H1 (cell line): ENCODE results near the gene CRHR2. TPM values are rescaled to one million over a fixed set of nuclear protein-coding genes. Genes with fewer than 3 reads are reported as not detected.

Source experiments
- CTCF ChIA-PET: fragments of 300-600 bp; sonication (Branson Sonifier 250); formaldehyde crosslinking; loops from one replicate; lab custom pipeline; 2021; ENCODE audit not compliant: partially characterized antibody; lab: Charles Lee
- POLR2A ChIA-PET: fragments of 300-600 bp; sonication (Branson Sonifier 250); formaldehyde crosslinking; loops from one replicate; lab custom pipeline; 2021; ENCODE audit warnings: inconsistent platforms; ENCODE audit not compliant: partially characterized antibody; lab: Charles Lee
- DNase-seq, 2 experiments: peaks; one replicate each; pipeline versions ENCODE4 v3.0.0 to v3.0.0-alpha.2; 2010 to 2022; ENCODE audit warnings: low spot score in 2 of 2, low read depth in 1 of 2, mixed read lengths in 1 of 2
- FAIRE-seq: peaks from 2 replicates; lab custom pipeline; 2011; peaks lifted over from hg19 to GRCh38; lab: Jason Lieb, UNC
- H2AFZ ChIP-seq: 2 replicates; pipeline ENCODE4 v1.8.1; 2012; ENCODE audit warnings: low read length, inconsistent platforms
- H2AK5ac ChIP-seq: 2 replicates; pipeline ENCODE4 v1.6.1; 2013; ENCODE audit warnings: low read depth, low read length
- H2BK120ac ChIP-seq: replicated peaks from 2 replicates; pipeline ENCODE3; 2013; ENCODE audit warnings: low read depth, low read length, inconsistent platforms
- H2BK12ac ChIP-seq: 2 replicates; pipeline ENCODE4 v1.6.1; 2013; ENCODE audit warnings: low read depth, low read length
- H2BK15ac ChIP-seq: 2 replicates; pipeline ENCODE4 v1.6.1; 2013; ENCODE audit warnings: low read length
- H2BK20ac ChIP-seq: 2 replicates; pipeline ENCODE4 v1.6.1; 2013; ENCODE audit warnings: low read length
- H2BK5ac ChIP-seq: 2 replicates; pipeline ENCODE4 v1.6.1; 2013; ENCODE audit warnings: low read depth, low read length
- H3K14ac ChIP-seq: 2 replicates; pipeline ENCODE4 v1.6.1; 2013; ENCODE audit warnings: inconsistent platforms; ENCODE audit not compliant: insufficient read length
- H3K18ac ChIP-seq: 2 replicates; pipeline ENCODE4 v1.6.1; 2013; ENCODE audit warnings: low read length; ENCODE audit errors: extremely low read depth
- H3K23ac ChIP-seq: 2 replicates; pipeline ENCODE4 v1.6.1; 2013; ENCODE audit warnings: inconsistent platforms; ENCODE audit not compliant: insufficient read length
- H3K23me2 ChIP-seq: 2 replicates; pipeline ENCODE4 v1.6.1; 2013; ENCODE audit warnings: low read depth, low read length
- H3K27ac ChIP-seq: 2 replicates; pipeline ENCODE4 v1.6.1; 2011; ENCODE audit warnings: low read depth, low read length, inconsistent platforms
- H3K27me3 ChIP-seq, 4 experiments: replicated peaks in 1 of 4; 1 replicate in 1 of 4; 2 replicates in 3 of 4; pipeline versions ENCODE4 v1.6.1 to v1.8.1; 2011 to 2013; ENCODE audit warnings: low read length in 3 of 4, mild to moderate bottlenecking in 3 of 4, inconsistent platforms in 2 of 4, mixed read lengths in 2 of 4, moderate library complexity in 1 of 4; ENCODE audit not compliant: control insufficient read depth in 3 of 4, insufficient read depth in 3 of 4; ENCODE audit errors: extremely low read depth in 1 of 4
- H3K36me3 ChIP-seq, 4 experiments: 2 replicates each; pipeline versions ENCODE4 v1.6.1 to v1.8.1; 2011 to 2013; ENCODE audit warnings: mild to moderate bottlenecking in 4 of 4, low read length in 3 of 4, moderate library complexity in 2 of 4, control low read depth in 1 of 4, inconsistent platforms in 1 of 4; ENCODE audit not compliant: insufficient read depth in 4 of 4, control insufficient read depth in 2 of 4
- H3K4ac ChIP-seq: replicated peaks from 2 replicates; pipeline ENCODE3; 2013; ENCODE audit warnings: low read length, low read depth, mixed read lengths, inconsistent platforms; ENCODE audit not compliant: insufficient read length
- H3K4me1 ChIP-seq, 4 experiments: replicated peaks in 1 of 4; 1 replicate in 1 of 4; 2 replicates in 3 of 4; pipeline versions ENCODE4 v1.6.1 to v1.8.1; 2011 to 2013; ENCODE audit warnings: low read length in 3 of 4, inconsistent platforms in 2 of 4, mixed read lengths in 1 of 4; ENCODE audit not compliant: insufficient read depth in 4 of 4, control insufficient read depth in 3 of 4
- H3K4me2 ChIP-seq, 2 experiments: 2 replicates each; pipeline versions ENCODE4 v1.6.1 to v1.8.1; 2011 to 2013; ENCODE audit warnings: low read depth in 2 of 2, low read length in 2 of 2, control low read depth in 1 of 2, inconsistent platforms in 1 of 2, mild to moderate bottlenecking in 1 of 2; ENCODE audit not compliant: insufficient read depth in 1 of 2
- H3K4me3 ChIP-seq, 4 experiments: fragments of 200-600, 300-600 bp in 1 of 4; sonication (generic), shearing (Covaris generic), sonication (Bioruptor Twin) in 1 of 4; 2 replicates each; pipeline versions ENCODE4 v1.5.1 to v1.8.1; 2011 to 2016; ENCODE audit warnings: low read length in 4 of 4, low read depth in 3 of 4, control low read depth in 2 of 4, inconsistent platforms in 2 of 4, mild to moderate bottlenecking in 2 of 4, mixed read lengths in 1 of 4, moderate library complexity in 1 of 4; ENCODE audit not compliant: insufficient read depth in 2 of 4; ENCODE audit errors: extremely low read depth in 1 of 4
- H3K56ac ChIP-seq: replicated peaks from 2 replicates; pipeline ENCODE3; 2013; ENCODE audit warnings: low read depth, mild to moderate bottlenecking, mixed read lengths, low read length, inconsistent platforms; ENCODE audit not compliant: insufficient read length
- H3K79me1 ChIP-seq: 2 replicates; pipeline ENCODE4 v1.6.1; 2013; ENCODE audit warnings: low read depth, low read length, control low read depth
- H3K79me2 ChIP-seq, 2 experiments: 2 replicates each; pipeline versions ENCODE4 v1.6.1 to v1.8.1; 2012 to 2013; ENCODE audit warnings: low read length in 2 of 2, mild to moderate bottlenecking in 2 of 2, inconsistent platforms in 1 of 2; ENCODE audit not compliant: insufficient read depth in 2 of 2, control insufficient read depth in 1 of 2
- H3K9ac ChIP-seq, 4 experiments: replicated peaks in 1 of 4; 1 replicate in 1 of 4; 2 replicates in 3 of 4; pipeline versions ENCODE4 v1.6.1 to v1.8.1; 2011 to 2013; ENCODE audit warnings: low read depth in 3 of 4, low read length in 3 of 4, control low read depth in 2 of 4, mild to moderate bottlenecking in 2 of 4, moderate library complexity in 2 of 4, inconsistent platforms in 1 of 4; ENCODE audit errors: extremely low read depth in 1 of 4
- H3K9me3 ChIP-seq, 2 experiments: 2 replicates each; pipeline versions ENCODE4 v1.6.1 to v1.8.1; 2012 to 2013; ENCODE audit warnings: mild to moderate bottlenecking in 2 of 2, moderate library complexity in 2 of 2, control low read depth in 1 of 2, inconsistent platforms in 1 of 2, low read depth in 1 of 2, low read length in 1 of 2, mixed read lengths in 1 of 2; ENCODE audit not compliant: insufficient read depth in 2 of 2
- H4K20me1 ChIP-seq, 2 experiments: replicated peaks in 1 of 2; 2 replicates each; pipeline versions ENCODE3 to v1.8.1; 2011 to 2013; ENCODE audit warnings: inconsistent platforms in 2 of 2, low read length in 2 of 2, mild to moderate bottlenecking in 1 of 2; ENCODE audit not compliant: insufficient read depth in 2 of 2, control insufficient read depth in 1 of 2
- H4K5ac ChIP-seq: 2 replicates; pipeline ENCODE4 v1.6.1; 2013; ENCODE audit warnings: low read length, low read depth, mixed read lengths, inconsistent platforms; ENCODE audit not compliant: insufficient read length
- H4K8ac ChIP-seq: 2 replicates; pipeline ENCODE4 v1.8.0; 2013; ENCODE audit warnings: mild to moderate bottlenecking, moderate library complexity, low read length, inconsistent platforms; ENCODE audit not compliant: insufficient read depth; ENCODE audit errors: extremely low read depth
- H4K91ac ChIP-seq: replicated peaks from 2 replicates; pipeline ENCODE3; 2013; ENCODE audit warnings: low read length, mixed read lengths, inconsistent platforms; ENCODE audit not compliant: insufficient read length
- CBX8 ChIP-seq: fragments of 300-800, 300-1000 bp; sonication (generic); IDR thresholded peaks from 2 replicates; pipeline ENCODE4 v1.7.1; 2016; ENCODE audit warnings: low read depth, low read length, borderline replicate concordance
- CTBP2 ChIP-seq: IDR thresholded peaks from 2 replicates; pipeline ENCODE4 v1.7.0; 2011; ENCODE audit warnings: borderline replicate concordance, mild to moderate bottlenecking, moderate library complexity, mixed read lengths, low read length; ENCODE audit not compliant: insufficient read depth, insufficient read length
- EZH2 ChIP-seq: fragments of 200-600 bp; sonication (generic); IDR thresholded peaks from 2 replicates; pipeline ENCODE4 v1.7.1; 2012; ENCODE audit warnings: low read depth, mild to moderate bottlenecking, moderate library complexity, low read length, inconsistent platforms; ENCODE audit not compliant: severe bottlenecking
- GTF2F1 ChIP-seq: IDR thresholded peaks from 2 replicates; pipeline ENCODE4 v1.6.1; 2012; ENCODE audit warnings: low read depth, low read length, improper control_type of control experiment, borderline replicate concordance
- HDAC6 ChIP-seq: IDR thresholded peaks from one replicate; pipeline ENCODE4 v1.7.1; 2012; ENCODE audit warnings: low read depth, mild to moderate bottlenecking, inconsistent platforms, low read length, moderate library complexity
- JUN ChIP-seq: IDR thresholded peaks from 2 replicates; pipeline ENCODE4 v1.6.1; 2011; ENCODE audit warnings: low read depth, mild to moderate bottlenecking, improper control_type of control experiment, low read length
- JUND ChIP-seq: IDR thresholded peaks from 2 replicates; pipeline ENCODE4 v1.6.1; 2011; ENCODE audit warnings: mild to moderate bottlenecking, improper control_type of control experiment, low read length
- PHF8 ChIP-seq: fragments of 200-600 bp; sonication (generic); conservative IDR thresholded peaks from 2 replicates; pipeline ENCODE4 v1.7.1; 2012; ENCODE audit warnings: low read depth, mild to moderate bottlenecking, inconsistent platforms, low read length, moderate library complexity
- SIN3A ChIP-seq, 2 experiments: IDR thresholded peaks in 1 of 2; conservative IDR thresholded peaks in 1 of 2; 2 replicates each; pipeline ENCODE4 v1.6.1; 2011 to 2012; ENCODE audit warnings: low read length in 2 of 2, improper control_type of control experiment in 1 of 2, low read depth in 1 of 2, mild to moderate bottlenecking in 1 of 2
- TBP ChIP-seq: IDR thresholded peaks from 2 replicates; pipeline ENCODE4 v1.6.1; 2011; ENCODE audit warnings: low read depth, low read length, improper control_type of control experiment
- TEAD4 ChIP-seq: IDR thresholded peaks from 2 replicates; pipeline ENCODE4 v1.6.1; 2012; ENCODE audit warnings: low read depth, low read length, inconsistent platforms, mixed read lengths
- WGBS, 2 experiments: shearing (Covaris generic) in 1 of 2; methylation state at CpG; one replicate each; pipeline versions ENCODE4 v1.1.6 to v1.1.7; 2013 to 2015; ENCODE audit warnings: low lambda C conversion rate in 2 of 2, mixed read lengths in 2 of 2, inconsistent platforms in 1 of 2, low coverage in 1 of 2, missing lambda C conversion rate in 1 of 2; ENCODE audit not compliant: insufficient replicate concordance in 2 of 2, insufficient coverage in 1 of 2, insufficient read length in 1 of 2; ENCODE audit errors: extremely low coverage in 1 of 2, missing lambda C conversion rate in 1 of 2; 5-methylcytosine and 5-hydroxymethylcytosine counted together
- polyA plus RNA-seq, 7 experiments: library from polyadenylated mRNA; depleted of rRNA in 3 of 7; stranded (reverse) in 5 of 7; unstranded in 2 of 7; fragments of >200 nt in 5 of 7; fragments of 200-250 nt in 2 of 7; gene quantifications; 1 replicate in 5 of 7; 2 replicates in 1 of 7; 4 replicates in 1 of 7; pipeline versions ENCODE4 v1.2.1 to v1.2.3, GENCODE V29; 2011 to 2013; ENCODE audit warnings: missing spikeins in 2 of 7, mixed read lengths in 2 of 7
- total RNA-seq: library from RNA; stranded (reverse); fragmentation: NEBNext Ultra II Directional; extraction: Animal tissue kit (Norgen Biotek cat#: 25700); gene quantifications from 2 replicates; pipeline ENCODE4 v1.2.1, GENCODE V29; 2021
- TF ChIP-seq, protein P1 (sequence below): IDR thresholded peaks from 2 replicates; pipeline ENCODE4 v1.6.1; 2011; ENCODE audit warnings: low read length, improper control_type of control experiment

CRHR2 gene
- total and polyA plus RNA-seq, 2 of the 8 experiments (the other 6 are each of a cell fraction or from before 2014, with no cell fraction given), result 0.37 to 1.3 TPM

DNA sequence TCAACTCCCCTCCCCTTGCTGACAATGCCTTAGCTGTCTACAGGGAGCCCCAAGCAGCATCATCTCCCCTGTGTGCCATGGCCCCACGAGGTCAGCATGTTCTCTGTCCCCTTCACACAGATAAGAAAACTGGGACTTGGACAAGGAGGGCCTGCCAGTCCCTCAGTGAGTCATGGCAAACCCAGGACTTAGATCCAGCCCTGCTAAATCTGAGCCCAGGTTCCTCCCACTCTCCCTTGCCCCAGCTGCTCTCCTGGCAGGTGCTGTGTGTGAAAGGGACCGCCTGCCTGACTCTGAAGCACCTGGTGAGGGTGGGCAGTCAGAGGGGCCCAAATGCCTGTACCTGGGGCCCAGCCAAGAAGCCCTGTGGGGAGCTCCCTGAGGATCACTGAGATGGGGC, 7.4 kb downstream of the CRHR2 start:
- H3K27me3 ChIP-seq, result peaks cover 0 to 5% (median 0%) of the 10 kb centered on the region in 4 experiments; a peak in 2 of 7 replicates
- no peak overlapping the region for H2BK15ac ChIP-seq
- no peaks in the 10 kb centered on the region for H3K9me3 ChIP-seq
- no peak overlapping the region for H2AFZ ChIP-seq
- DNase-seq (no peak), FAIRE-seq (no peak)
- no peaks in the 10 kb centered on the region for H3K23me2 ChIP-seq
- H4K91ac ChIP-seq, result no peak overlapping the region
- peaks cover 0 to 6% (median 0%) of the 10 kb centered on the region in 4 experiments; a peak in 5 of 7 replicates for H3K4me1 ChIP-seq
- no peak overlapping the region for H2BK5ac ChIP-seq
- no peak overlapping the region for H3K27ac ChIP-seq
- H2BK120ac ChIP-seq, result no peak overlapping the region
- no peak overlapping the region for H3K14ac ChIP-seq
- H4K20me1 ChIP-seq, result peaks cover 3 to 16% of the 10 kb centered on the region in 2 experiments
- H3K4ac ChIP-seq, result no peak overlapping the region
- no peak overlapping the region for H2BK12ac ChIP-seq
- no peaks in the 10 kb centered on the region for H3K79me2 ChIP-seq
- CTCF ChIA-PET, result interaction anchor here (0.5 to 1.4 kb wide), 5 partner anchors 11 to 722 kb away, joined by 3 to 4 read pairs (median 4); no protein-coding TSS in a partner anchor
- POLR2A ChIA-PET, result interaction anchor here (0.8 to 1.9 kb wide), 3 partner anchors 9 to 51 kb away, joined by 3 to 6 read pairs (median 3); no protein-coding TSS in a partner anchor
- H2AK5ac ChIP-seq, result no peak overlapping the region
- 80% methylated on average over 2 of the region's 2 CpGs; no CpG with 5 or more reads in 1 of the 2 experiments for WGBS, 2 experiments
- no peak overlapping the region for H3K56ac ChIP-seq
- H3K9ac ChIP-seq, result no peak overlapping the region
- H3K4me2 ChIP-seq, result no peak overlapping the region
- H3K4me3 ChIP-seq, result no peak overlapping the region
- H3K18ac ChIP-seq, result no peak overlapping the region
- H4K5ac ChIP-seq, result no peak overlapping the region
- no peak overlapping the region for H3K23ac ChIP-seq
- no peak overlapping the region for H4K8ac ChIP-seq
- no peak overlapping the region for H2BK20ac ChIP-seq
- H3K36me3 ChIP-seq, result no peaks in the 10 kb centered on the region
- no peaks in the 10 kb centered on the region; the same call in 1 of the 2 replicates for H3K79me1 ChIP-seq
- TF ChIP-seq EZH2, result no peak
- TF ChIP-seq HDAC6, result no peak
- no peak for TF ChIP-seq JUND
- no peak for TF ChIP-seq JUN
- no peak for TF ChIP-seq TEAD4
- TF ChIP-seq TBP, result no peak
- TF ChIP-seq CBX8, result no peak
- no peak for TF ChIP-seq CTBP2
- TF ChIP-seq SIN3A (conservative IDR thresholded peaks at IDR 0.05 in 1 of 2, IDR thresholded peaks at IDR 0.05 in 1 of 2; ENCODE audit: low read depth in 1 of 2, low read length in 2 of 2), result no peak
- TF ChIP-seq PHF8, result no peak
- TF ChIP-seq, protein P1, sequence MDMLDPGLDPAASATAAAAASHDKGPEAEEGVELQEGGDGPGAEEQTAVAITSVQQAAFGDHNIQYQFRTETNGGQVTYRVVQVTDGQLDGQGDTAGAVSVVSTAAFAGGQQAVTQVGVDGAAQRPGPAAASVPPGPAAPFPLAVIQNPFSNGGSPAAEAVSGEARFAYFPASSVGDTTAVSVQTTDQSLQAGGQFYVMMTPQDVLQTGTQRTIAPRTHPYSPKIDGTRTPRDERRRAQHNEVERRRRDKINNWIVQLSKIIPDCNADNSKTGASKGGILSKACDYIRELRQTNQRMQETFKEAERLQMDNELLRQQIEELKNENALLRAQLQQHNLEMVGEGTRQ, result no peak
- TF ChIP-seq GTF2F1, result no peak
